HepG2 (cell line): ENCODE data around the gene HERC6. TPM values are rescaled to one million over a fixed set of nuclear protein-coding genes. Genes with fewer than 3 reads are reported as not detected.

Source experiments
- ATF7-NPFF ChIP-seq: sonication (generic); formaldehyde crosslinking; IDR thresholded peaks from 2 replicates; pipeline ENCODE4 v1.8.1; 2023; ENCODE audit warnings: mild to moderate bottlenecking, low read depth, missing genetic modification reagents, moderate library complexity
- ESRRA ChIP-seq: sonication (generic); formaldehyde crosslinking; IDR thresholded peaks from 2 replicates; pipeline ENCODE4 v1.5.1; 2020; ENCODE audit warnings: mild to moderate bottlenecking, low read depth, missing genetic modification reagents
- ETV5 ChIP-seq: IDR thresholded peaks from 2 replicates; pipeline ENCODE4 v1.6.1; 2018; ENCODE audit warnings: missing biosample characterization, missing genetic modification reagents, inconsistent platforms, borderline replicate concordance
- GATAD2A ChIP-seq: IDR thresholded peaks from 2 replicates; pipeline ENCODE4 v1.6.1; 2016
- HMG20A ChIP-seq: IDR thresholded peaks from 2 replicates; pipeline ENCODE4 v1.6.1; 2016; ENCODE audit warnings: borderline replicate concordance
- NFYC ChIP-seq: IDR thresholded peaks from 2 replicates; pipeline ENCODE4 v1.6.1; 2016; ENCODE audit warnings: missing genetic modification reagents, missing compliant biosample characterization
- PITX1 ChIP-seq: sonication (generic); formaldehyde crosslinking; IDR thresholded peaks from 2 replicates; pipeline ENCODE4 v1.5.1; 2020; ENCODE audit warnings: mild to moderate bottlenecking, missing genetic modification reagents
- RNF2 ChIP-seq: fragments of 450-650 bp; conservative IDR thresholded peaks from 2 replicates; pipeline ENCODE4 v1.6.1; 2016; ENCODE audit warnings: low read depth
- RXRA ChIP-seq: sonication (generic); formaldehyde crosslinking; IDR thresholded peaks from 2 replicates; pipeline ENCODE4 v1.5.1; 2020; ENCODE audit warnings: missing genetic modification reagents
- SCMH1 ChIP-seq: sonication (generic); formaldehyde crosslinking; IDR thresholded peaks from 2 replicates; pipeline ENCODE4 v1.9.0; 2021; ENCODE audit warnings: missing genetic modification reagents, mild to moderate bottlenecking, borderline replicate concordance
- SP1 ChIP-seq, 2 experiments: fragments of 450-650 bp in 1 of 2; sonication (generic) in 1 of 2; formaldehyde crosslinking in 1 of 2; IDR thresholded peaks; 2 replicates each; pipeline versions ENCODE4 v1.4.0 to v1.6.1; 2016 to 2020; ENCODE audit warnings: missing genetic modification reagents in 1 of 2
- SP2 ChIP-seq: sonication (generic); formaldehyde crosslinking; IDR thresholded peaks from 2 replicates; pipeline ENCODE4 v1.5.1; 2020; ENCODE audit warnings: mild to moderate bottlenecking, missing genetic modification reagents
- SUZ12 ChIP-seq: fragments of 150-350 bp; IDR thresholded peaks from 2 replicates; pipeline ENCODE4 v1.6.1; 2014; ENCODE audit warnings: low read depth, low read length
- ZNF276 ChIP-seq: sonication (generic); formaldehyde crosslinking; IDR thresholded peaks from 2 replicates; pipeline ENCODE4 v1.4.0; 2020; ENCODE audit warnings: mild to moderate bottlenecking, low read depth, missing genetic modification reagents
- ZNF510 ChIP-seq: sonication (generic); formaldehyde crosslinking; IDR thresholded peaks from 2 replicates; pipeline ENCODE4 v1.4.0; 2020; ENCODE audit warnings: low read depth, mild to moderate bottlenecking, missing genetic modification reagents
- ZNF580 ChIP-seq: IDR thresholded peaks from 2 replicates; pipeline ENCODE4 v1.6.1; 2016; ENCODE audit warnings: low read depth, borderline replicate concordance
- ZNF644 ChIP-seq: IDR thresholded peaks from 2 replicates; pipeline ENCODE4 v1.6.1; 2016; ENCODE audit warnings: low read depth
- ZNF768 ChIP-seq: sonication (generic); formaldehyde crosslinking; IDR thresholded peaks from 2 replicates; pipeline ENCODE4 v1.4.0; 2020; ENCODE audit warnings: missing genetic modification reagents
- ZNF784 ChIP-seq: sonication (generic); formaldehyde crosslinking; IDR thresholded peaks from 2 replicates; pipeline ENCODE4 v1.5.1; 2020; ENCODE audit warnings: missing genetic modification reagents, mild to moderate bottlenecking, borderline replicate concordance
- ZSCAN21 ChIP-seq: sonication (generic); formaldehyde crosslinking; IDR thresholded peaks from 2 replicates; pipeline ENCODE4 v1.8.0; 2022; ENCODE audit warnings: mild to moderate bottlenecking, missing genetic modification reagents, moderate library complexity, borderline replicate concordance
- ZZZ3 ChIP-seq: sonication (generic); formaldehyde crosslinking; IDR thresholded peaks from 2 replicates; pipeline ENCODE4 v1.4.0; 2020; ENCODE audit warnings: missing genetic modification reagents, mild to moderate bottlenecking, borderline replicate concordance
- polyA plus RNA-seq, 8 experiments: library from polyadenylated mRNA; depleted of rRNA in 3 of 8; stranded (reverse) in 7 of 8; unstranded in 1 of 8; fragments of >200 nt; fragmentation: Illumina TruSeq in 4 of 8; extraction: Trizol in 4 of 8; gene quantifications; 2 replicates each; pipeline versions ENCODE4 v1.2.1 to v1.2.3, GENCODE V29; 2011 to 2016; ENCODE audit warnings: low read depth in 4 of 8, missing spikeins in 1 of 8, mixed read lengths in 1 of 8; ENCODE audit not compliant: insufficient read depth in 1 of 8
- total RNA-seq, 5 experiments: library from RNA; depleted of rRNA; stranded (reverse); fragments of >200 nt; fragmentation: Illumina TruSeq; extraction: Trizol; gene quantifications; 2 replicates each; pipeline ENCODE4 v1.2.3, GENCODE V29; 2016; ENCODE audit warnings: low read depth in 1 of 5
- TF ChIP-seq, protein P1 (sequence below): sonication (generic); formaldehyde crosslinking; IDR thresholded peaks from 2 replicates; pipeline ENCODE4 v1.5.1; 2020; ENCODE audit warnings: mild to moderate bottlenecking, missing genetic modification reagents, borderline replicate concordance

HERC6 gene
- total and polyA plus RNA-seq, 2 of the 13 experiments (the other 11 are each of a cell fraction or from before 2014, with no cell fraction given): 0.50 to 2.0 TPM

DNA sequence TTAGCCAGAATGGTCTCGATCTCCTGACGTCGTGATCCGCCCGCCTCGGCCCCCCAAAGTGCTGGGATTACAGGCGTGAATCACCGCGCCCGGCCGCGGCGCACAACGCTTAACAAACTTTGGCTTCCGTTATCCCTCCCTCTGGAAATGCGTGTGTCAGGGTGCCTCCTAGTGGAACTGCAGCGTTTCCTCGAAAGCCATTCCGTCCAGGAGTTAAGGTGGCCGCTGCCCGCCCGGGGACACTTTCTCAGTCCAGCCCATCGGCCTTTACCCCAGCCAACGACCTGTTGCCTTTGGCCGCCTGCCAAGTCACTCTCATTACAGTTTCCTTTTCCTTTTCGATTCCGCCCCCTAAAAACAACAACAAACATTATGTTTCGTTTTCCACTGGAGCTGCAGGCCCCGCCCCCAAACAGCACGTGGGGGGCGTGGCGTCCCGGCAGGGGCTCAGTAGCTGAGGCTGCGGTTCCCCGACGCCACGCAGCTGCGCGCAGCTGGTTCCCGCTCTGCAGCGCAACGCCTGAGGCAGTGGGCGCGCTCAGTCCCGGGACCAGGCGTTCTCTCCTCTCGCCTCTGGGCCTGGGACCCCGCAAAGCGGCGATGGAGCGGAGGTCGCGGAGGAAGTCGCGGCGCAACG, 78.1 kb downstream of the HERC6 start, which contains the start of gene HERC5 (continued):
- peak; percentile 62; the same call in 1 of the 2 replicates for TF ChIP-seq ZNF580 (CRISPR knock-in tag)
- TF ChIP-seq ESRRA: no peak
- TF ChIP-seq RNF2: peak; percentile 86; the same call in 1 of the 2 replicates
- TF ChIP-seq SP1 (IDR thresholded peaks at IDR 0.05): no peak
- peak; percentile 85 for TF ChIP-seq SP1 (CRISPR knock-in tag; IDR thresholded peaks at IDR 0.05)
- TF ChIP-seq SUZ12: no peak
- TF ChIP-seq ZNF784 (CRISPR knock-in tag): no peak; the same call in 1 of the 2 replicates
- 0 out of 2 replicates have a peak, but pooled peaks have one; percentile 32 for TF ChIP-seq PITX1 (CRISPR knock-in tag)
- TF ChIP-seq SP2 (CRISPR knock-in tag): peak; percentile 59
- TF ChIP-seq ZZZ3 (CRISPR knock-in tag): no peak
- peak; percentile 32; the same call in 1 of the 2 replicates for TF ChIP-seq HMG20A (CRISPR knock-in tag)
- TF ChIP-seq, protein P1, sequence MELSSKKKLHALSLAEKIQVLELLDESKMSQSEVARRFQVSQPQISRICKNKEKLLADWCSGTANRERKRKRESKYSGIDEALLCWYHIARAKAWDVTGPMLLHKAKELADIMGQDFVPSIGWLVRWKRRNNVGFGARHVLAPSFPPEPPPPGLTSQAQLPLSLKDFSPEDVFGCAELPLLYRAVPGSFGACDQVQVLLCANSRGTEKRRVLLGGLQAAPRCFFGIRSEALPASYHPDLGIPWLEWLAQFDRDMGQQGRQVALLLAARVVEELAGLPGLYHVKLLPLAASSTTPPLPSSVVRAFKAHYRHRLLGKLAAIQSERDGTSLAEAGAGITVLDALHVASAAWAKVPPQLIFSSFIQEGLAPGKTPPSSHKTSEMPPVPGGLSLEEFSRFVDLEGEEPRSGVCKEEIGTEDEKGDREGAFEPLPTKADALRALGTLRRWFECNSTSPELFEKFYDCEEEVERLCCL (CRISPR knock-in tag): no peak
- 0 out of 2 replicates have a peak, but pooled peaks have one; percentile 28 for TF ChIP-seq ZNF510 (CRISPR knock-in tag)
- peak; percentile 63 for TF ChIP-seq ZNF276
- no peak for TF ChIP-seq SCMH1 (CRISPR knock-in tag)
- TF ChIP-seq NFYC: 0 out of 2 replicates have a peak, but pooled peaks have one; percentile 6
- peak; percentile 48; the same call in 1 of the 2 replicates for TF ChIP-seq GATAD2A
- TF ChIP-seq ZNF768 (CRISPR knock-in tag): 0 out of 2 replicates have a peak, but pooled peaks have one; percentile 11
- peak; percentile 58; the same call in 1 of the 2 replicates for TF ChIP-seq ZSCAN21
- peak; percentile 56; the same call in 1 of the 2 replicates for TF ChIP-seq ETV5 (CRISPR knock-in tag)
- TF ChIP-seq RXRA (CRISPR knock-in tag): peak; percentile 80
- TF ChIP-seq ZNF644 (CRISPR knock-in tag): peak; percentile 34; the same call in 1 of the 2 replicates
- peak; percentile 33 for TF ChIP-seq ATF7-NPFF (CRISPR knock-in tag)
